IMR-90 (cell line): ENCODE measurements around the gene RPTOR. TPM values are rescaled to one million over a fixed set of nuclear protein-coding genes. Genes with fewer than 3 reads are reported as not detected.

Experiments
- ATAC-seq: fragments of 200-7000 bp; cut with Tn5 transposase; 2 replicates; pipeline ENCODE4 v1.9.1; 2020; ENCODE audit warnings: low read depth, mild to moderate bottlenecking, moderate library complexity
- BruUV-seq: library from RNA; stranded (reverse); fragments of 400-500 nt; replicated peaks from 2 replicates; lab custom pipeline; 2021; lab: Mats Ljungman, UMichigan
- CTCF ChIA-PET: fragments of 300-600 bp; formaldehyde crosslinking; extraction: SDS; loops from one replicate; lab custom pipeline; 2021; ENCODE audit warnings: antibody characterized with exemption; lab: Yijun Ruan, JAX
- POLR2A ChIA-PET: fragments of 300-600 bp; sonication (Branson Sonifier 250); formaldehyde crosslinking; loops from one replicate; lab custom pipeline; 2022; ENCODE audit warnings: antibody characterized with exemption; ENCODE audit not compliant: unreplicated experiment; lab: Charles Lee
- DNase-seq: peaks from one replicate; pipeline ENCODE4 v3.0.0; 2013
- H2AFZ ChIP-seq: replicated peaks from 2 replicates; pipeline ENCODE3; 2013; ENCODE audit warnings: low read length, mild to moderate bottlenecking; ENCODE audit not compliant: poor library complexity
- H2AK5ac ChIP-seq: 2 replicates; pipeline ENCODE4 v1.6.1; 2013; ENCODE audit warnings: low read depth, low read length, inconsistent platforms
- H2AK9ac ChIP-seq: replicated peaks from 2 replicates; pipeline ENCODE3; 2013; ENCODE audit warnings: mild to moderate bottlenecking, low read depth, low read length, moderate library complexity; ENCODE audit not compliant: poor library complexity
- H2BK120ac ChIP-seq: 2 replicates; pipeline ENCODE4 v1.6.1; 2013; ENCODE audit warnings: low read depth, low read length, inconsistent platforms
- H2BK15ac ChIP-seq: 3 replicates; pipeline ENCODE4 v1.6.1; 2013; ENCODE audit warnings: low read depth, low read length, inconsistent platforms
- H2BK20ac ChIP-seq: 2 replicates; pipeline ENCODE4 v1.6.1; 2013; ENCODE audit warnings: low read depth, mild to moderate bottlenecking, inconsistent platforms, low read length, moderate library complexity
- H2BK5ac ChIP-seq: 2 replicates; pipeline ENCODE4 v1.6.1; 2013; ENCODE audit warnings: mild to moderate bottlenecking, low read depth, low read length, inconsistent platforms; ENCODE audit not compliant: poor library complexity, severe bottlenecking
- H3K14ac ChIP-seq: replicated peaks from 2 replicates; pipeline ENCODE4 v1.6.1; 2013; ENCODE audit warnings: low read depth, low read length, inconsistent platforms
- H3K18ac ChIP-seq: 2 replicates; pipeline ENCODE4 v1.6.1; 2013; ENCODE audit warnings: low read depth, low read length, control low read depth
- H3K23ac ChIP-seq: 2 replicates; pipeline ENCODE4 v1.6.1; 2013; ENCODE audit warnings: low read depth, low read length, inconsistent platforms
- H3K27ac ChIP-seq: 2 replicates; pipeline ENCODE4 v1.5.1; 2013; ENCODE audit warnings: mild to moderate bottlenecking, control low read depth, low read length; ENCODE audit not compliant: insufficient read depth
- H3K27me3 ChIP-seq: 2 replicates; pipeline ENCODE4 v1.6.1; 2013; ENCODE audit warnings: low read length; ENCODE audit not compliant: control insufficient read depth, insufficient read depth
- H3K36me3 ChIP-seq: 2 replicates; pipeline ENCODE4 v1.6.1; 2013; ENCODE audit warnings: low read length, mixed read lengths; ENCODE audit not compliant: control insufficient read depth, insufficient read depth
- H3K4ac ChIP-seq: 2 replicates; pipeline ENCODE4 v1.6.1; 2013; ENCODE audit warnings: low read depth, low read length, inconsistent platforms
- H3K4me1 ChIP-seq: 2 replicates; pipeline ENCODE4 v1.6.1; 2013; ENCODE audit warnings: low read length, mixed read lengths; ENCODE audit not compliant: control insufficient read depth, insufficient read depth
- H3K4me2 ChIP-seq: 2 replicates; pipeline ENCODE4 v1.6.1; 2013; ENCODE audit warnings: low read depth, mild to moderate bottlenecking, control low read depth, low read length, moderate library complexity
- H3K4me3 ChIP-seq: 2 replicates; pipeline ENCODE4 v1.5.1; 2013; ENCODE audit warnings: low read depth, mild to moderate bottlenecking, control low read depth, low read length, moderate library complexity; ENCODE audit not compliant: insufficient read depth
- H3K56ac ChIP-seq: 2 replicates; pipeline ENCODE4 v1.6.1; 2013; ENCODE audit warnings: low read length, inconsistent platforms; ENCODE audit not compliant: insufficient read depth; ENCODE audit errors: extremely low read depth
- H3K79me1 ChIP-seq, 2 experiments: 2 replicates each; pipeline ENCODE4 v1.6.1; 2013; ENCODE audit warnings: low read length in 2 of 2, inconsistent platforms in 1 of 2, low read depth in 1 of 2
- H3K9ac ChIP-seq: 2 replicates; pipeline ENCODE4 v1.6.1; 2013; ENCODE audit warnings: low read depth, low read length, control low read depth
- H3K9me1 ChIP-seq: 2 replicates; pipeline ENCODE4 v1.6.1; 2013; ENCODE audit warnings: low read length, inconsistent platforms; ENCODE audit not compliant: insufficient read depth
- H3K9me3 ChIP-seq: 2 replicates; pipeline ENCODE4 v1.6.1; 2013; ENCODE audit warnings: low read length; ENCODE audit not compliant: control insufficient read depth, insufficient read depth
- H4K20me1 ChIP-seq: 2 replicates; pipeline ENCODE4 v1.6.1; 2013; ENCODE audit warnings: low read length, inconsistent platforms; ENCODE audit not compliant: insufficient read depth
- H4K5ac ChIP-seq: 2 replicates; pipeline ENCODE4 v1.6.1; 2013; ENCODE audit warnings: mild to moderate bottlenecking, low read depth, low read length, control low read depth
- H4K8ac ChIP-seq, 2 experiments: 2 replicates each; pipeline ENCODE4 v1.6.1; 2013; ENCODE audit warnings: low read depth in 2 of 2, low read length in 2 of 2, control low read depth in 1 of 2, inconsistent platforms in 1 of 2
- H4K91ac ChIP-seq: 2 replicates; pipeline ENCODE4 v1.6.1; 2013; ENCODE audit warnings: low read depth, low read length, inconsistent platforms; ENCODE audit not compliant: insufficient read depth
- BHLHE40 ChIP-seq: fragments of 150-350 bp; IDR thresholded peaks from 2 replicates; pipeline ENCODE4 v1.6.1; 2016; ENCODE audit warnings: mild to moderate bottlenecking, low read depth, low read length
- CEBPB ChIP-seq: IDR thresholded peaks from 2 replicates; pipeline ENCODE4 v1.6.1; 2012; ENCODE audit warnings: low read depth, low read length, improper control_type of control experiment
- CHD1 ChIP-seq: IDR thresholded peaks from 2 replicates; pipeline ENCODE4 v1.6.1; 2012; ENCODE audit warnings: low read depth, low read length, improper control_type of control experiment
- CTCF ChIP-seq: conservative IDR thresholded peaks from 2 replicates; pipeline ENCODE4 v1.5.1; 2012; ENCODE audit warnings: mild to moderate bottlenecking, low read depth, low read length, improper control_type of control experiment
- ELK1 ChIP-seq: fragments of 150-350 bp; IDR thresholded peaks from 2 replicates; pipeline ENCODE4 v1.6.1; 2016; ENCODE audit warnings: low read depth, mild to moderate bottlenecking, low read length, moderate library complexity, borderline replicate concordance
- FOS ChIP-seq: fragments of 150-350 bp; IDR thresholded peaks from 2 replicates; pipeline ENCODE4 v1.6.1; 2016; ENCODE audit warnings: low read depth, low read length
- MAFK ChIP-seq: IDR thresholded peaks from 2 replicates; pipeline ENCODE4 v1.6.1; 2012; ENCODE audit warnings: low read depth, low read length, improper control_type of control experiment
- MAZ ChIP-seq: IDR thresholded peaks from 2 replicates; pipeline ENCODE4 v1.6.1; 2012; ENCODE audit warnings: low read depth, mild to moderate bottlenecking, low read length, improper control_type of control experiment, moderate library complexity, borderline replicate concordance
- MXI1 ChIP-seq: IDR thresholded peaks from 2 replicates; pipeline ENCODE4 v1.6.1; 2012; ENCODE audit warnings: low read depth, mild to moderate bottlenecking, low read length, moderate library complexity, borderline replicate concordance
- NFE2L2 ChIP-seq: fragments of 150-350 bp; IDR thresholded peaks from 2 replicates; pipeline ENCODE4 v1.6.1; 2016; ENCODE audit warnings: low read depth, mild to moderate bottlenecking, low read length
- POLR2A ChIP-seq: IDR thresholded peaks from 2 replicates; pipeline ENCODE4 v1.6.1; 2012; ENCODE audit warnings: mild to moderate bottlenecking, low read depth, low read length
- RAD21 ChIP-seq: IDR thresholded peaks from 2 replicates; pipeline ENCODE4 v1.6.1; 2012; ENCODE audit warnings: low read length, improper control_type of control experiment
- RCOR1 ChIP-seq: IDR thresholded peaks from 2 replicates; pipeline ENCODE4 v1.6.1; 2012; ENCODE audit warnings: mild to moderate bottlenecking, low read length, improper control_type of control experiment; ENCODE audit not compliant: insufficient replicate concordance
- RFX5 ChIP-seq: IDR thresholded peaks from 2 replicates; pipeline ENCODE4 v1.8.0; 2012; ENCODE audit warnings: low read depth, mild to moderate bottlenecking, low read length, moderate library complexity
- SMC3 ChIP-seq: fragments of 150-350 bp; IDR thresholded peaks from 2 replicates; pipeline ENCODE4 v1.6.1; 2016; ENCODE audit warnings: low read depth, mild to moderate bottlenecking, antibody characterized with exemption, low read length, moderate library complexity
- USF2 ChIP-seq: fragments of 150-350 bp; IDR thresholded peaks from 2 replicates; pipeline ENCODE4 v1.6.1; 2017; ENCODE audit warnings: mild to moderate bottlenecking, antibody characterized with exemption, low read length, low read depth
- WGBS, 2 experiments: methylation state at CpG; one replicate each; pipeline versions ENCODE4 v1.1.5 to v1.1.7; 2013; ENCODE audit warnings: missing lambda C conversion rate in 2 of 2; ENCODE audit not compliant: insufficient read length in 1 of 2; ENCODE audit errors: extremely low coverage in 2 of 2; 5-methylcytosine and 5-hydroxymethylcytosine counted together
- dilution Hi-C: fragments of 300-500 bp; cut with HindIII; formaldehyde crosslinking; loops from one replicate; pipeline ENCODE4 v1.14.3; 2018; ENCODE audit warnings: low sequenced_read_pairs; ENCODE audit not compliant: unreplicated experiment
- in situ Hi-C: fragments of 300-500 bp; cut with MboI; formaldehyde crosslinking; loops from 3 replicates; pipeline ENCODE4 v1.14.3; 2019; ENCODE audit warnings: low sequenced_read_pairs, inconsistent platforms, mixed read lengths
- intact Hi-C: fragments of 100-400 bp; cut with micrococcal nuclease; formaldehyde crosslinking; loops from 2 replicates; pipeline ENCODE4 v1.10.0; 2022
- polyA plus RNA-seq, 3 experiments: library from polyadenylated mRNA; depleted of rRNA; stranded (reverse); fragments of >200 nt; gene quantifications; 2 replicates each; pipeline ENCODE4 v1.2.3, GENCODE V29; 2012; ENCODE audit warnings: low replicate concordance in 1 of 3
- total RNA-seq: library from RNA; depleted of rRNA; stranded (reverse); fragments of >200 nt; gene quantifications from 2 replicates; pipeline ENCODE4 v1.2.3, GENCODE V29; 2012

The RPTOR gene
- total and polyA plus RNA-seq, 2 of the 4 experiments (the other 2 are of a cell fraction) = 10.8 to 14.7 TPM

GRCh38 chr17:80907281-80907680, 362.6 kb downstream of the RPTOR start:
- Histone ChIP-seq H3K36me3 (peaks cover 35% of the 10 kb centered on the region), H3K4ac (no peak overlapping the region), H3K79me1 (peaks cover 0 to 3% of the 10 kb centered on the region in 2 experiments; a peak in 1 of 4 replicates), H2BK15ac (no peak overlapping the region), H4K8ac (no peak overlapping the region), H3K27me3 (no peaks in the 10 kb centered on the region), H3K4me1 (no peaks in the 10 kb centered on the region), H3K4me3 (no peak overlapping the region), H3K9me3 (no peaks in the 10 kb centered on the region), H3K9ac (no peak overlapping the region), H2BK120ac (no peak overlapping the region), H4K5ac (no peak overlapping the region), H3K9me1 (peaks cover 9% of the 10 kb centered on the region), H4K20me1 (no peaks in the 10 kb centered on the region; the same call in 1 of the 2 replicates), H2AK9ac (peak overlapping the region; percentile 37), H4K91ac (no peak overlapping the region), H3K56ac (no peak overlapping the region), H3K4me2 (no peak overlapping the region), H3K27ac (no peak overlapping the region), H2AK5ac (no peak overlapping the region), H3K23ac (no peak overlapping the region), H3K14ac (no peak overlapping the region), H2AFZ (no peak overlapping the region), H2BK20ac (no peak overlapping the region), H2BK5ac (no peak overlapping the region), H3K18ac (no peak overlapping the region)
- no peak for DNase-seq
- ATAC-seq = no peak
- 100% methylated on average over 4 of the region's 12 CpGs; no CpG with 5 or more reads in 1 of the 2 experiments for WGBS, 2 experiments
- dilution Hi-C loops (no loop called here), in situ Hi-C loops (no loop called here), intact Hi-C loops (no loop called here)
- no TSS peak for BruUV-seq
- ChIA-PET CTCF (no interaction called here), POLR2A (no interaction called here)
- TF ChIP-seq USF2 = no peak
- no peak for TF ChIP-seq MXI1
- no peak for TF ChIP-seq SMC3
- no peak for TF ChIP-seq CEBPB
- TF ChIP-seq RAD21 = no peak
- TF ChIP-seq MAZ = no peak
- no peak for TF ChIP-seq FOS
- TF ChIP-seq MAFK = no peak
- TF ChIP-seq ELK1 = no peak
- TF ChIP-seq CHD1 = no peak
- TF ChIP-seq RCOR1 = no peak
- TF ChIP-seq NFE2L2 = no peak
- no peak for TF ChIP-seq POLR2A
- no peak for TF ChIP-seq RFX5
- TF ChIP-seq BHLHE40 = no peak
- TF ChIP-seq CTCF = no peak
